ENCODE results near the gene CLDN8. TPM values are rescaled to one million over a fixed set of nuclear protein-coding genes. Genes with fewer than 3 reads are reported as not detected.

The CLDN8 gene
- total and polyA plus RNA-seq, 10 of the 15 experiments (the other 5 are each of a cell fraction or from before 2014, with no cell fraction given) = not detected

DNA sequence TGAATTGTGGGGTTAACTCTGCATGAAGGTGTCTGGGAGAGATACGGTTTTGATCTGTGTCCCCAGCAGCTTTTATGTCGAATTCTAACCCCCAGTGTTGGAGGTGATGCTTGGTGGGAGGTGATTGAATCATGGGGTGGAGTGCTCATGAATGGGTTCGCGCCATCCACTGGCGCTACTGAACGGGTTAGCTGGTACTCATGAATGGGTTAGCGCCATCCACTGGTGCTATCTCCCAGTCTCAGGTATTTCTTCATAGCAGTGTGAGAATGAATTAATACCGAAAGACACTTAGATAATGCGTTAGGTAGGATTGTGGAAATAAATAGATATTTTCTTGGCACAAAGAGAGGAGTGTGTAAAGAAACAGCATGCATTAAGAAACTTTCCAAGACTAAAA lies 32.9 kb upstream of the CLDN8 start:
- no peaks in the 10 kb centered on the region for H3K9me3 ChIP-seq (replicated peaks; ENCODE audit: control insufficient read depth, insufficient read depth, low read length)
- 57% methylated on average over 9 of the region's 9 CpGs for WGBS (ENCODE audit: insufficient coverage, insufficient replicate concordance, low lambda C conversion rate, missing lambda C conversion rate)
- H3K27ac ChIP-seq (ENCODE audit: control insufficient read depth, insufficient read depth) = no peak overlapping the region
- ATAC-seq (no peak), DNase-seq (ENCODE audit: low read depth, low spot score) (no peak), FAIRE-seq (no peak)
- H3K27me3 ChIP-seq (replicated peaks in 1 of 2; ENCODE audit: control insufficient read depth in 2 of 2, insufficient read depth in 2 of 2, low read length in 1 of 2) = no peaks in the 10 kb centered on the region
- ChIA-PET CTCF (no interaction called here), SMC1A (ENCODE audit: uncharacterized antibody, unreplicated experiment) (no interaction called here), POLR2A (no interaction called here), RAD21 (ENCODE audit: unreplicated experiment) (no interaction called here)
- no peak overlapping the region for H2AFZ ChIP-seq (ENCODE audit: control insufficient read depth, low read depth, low read length)
- no peaks in the 10 kb centered on the region for H3K4me1 ChIP-seq (ENCODE audit: control insufficient read depth, insufficient read depth, low read length)
- TF ChIP-seq TCF7 (IDR thresholded peaks at IDR 0.05; ENCODE audit: borderline replicate concordance) = no peak
- TF ChIP-seq EZH2 (IDR thresholded peaks at IDR 0.05; ENCODE audit: borderline replicate concordance, control insufficient read depth, low read depth, low read length) = no peak
- TF ChIP-seq ZZZ3 (IDR thresholded peaks at IDR 0.05; ENCODE audit: control insufficient read depth, insufficient read length, low read depth) = no peak
- TF ChIP-seq KDM1A (IDR thresholded peaks at IDR 0.05; ENCODE audit: borderline replicate concordance) = no peak
- no peak for TF ChIP-seq ZNF384 (IDR thresholded peaks at IDR 0.05; ENCODE audit: borderline replicate concordance, low read depth, low read length)
- TF ChIP-seq SMAD5 (IDR thresholded peaks at IDR 0.05; ENCODE audit: low read depth) = no peak
- no peak for TF ChIP-seq IRF4 (IDR thresholded peaks at IDR 0.05; ENCODE audit: low read depth, low read length)
- TF ChIP-seq TCF3 (IDR thresholded peaks at IDR 0.05; ENCODE audit: borderline replicate concordance, insufficient read depth, low read depth, low read length) = no peak
- no peak for TF ChIP-seq CREM (IDR thresholded peaks at IDR 0.05; ENCODE audit: low read depth)
- TF ChIP-seq CBX5 (IDR thresholded peaks at IDR 0.05; ENCODE audit: low read depth) = no peak
- TF ChIP-seq, protein P1, sequence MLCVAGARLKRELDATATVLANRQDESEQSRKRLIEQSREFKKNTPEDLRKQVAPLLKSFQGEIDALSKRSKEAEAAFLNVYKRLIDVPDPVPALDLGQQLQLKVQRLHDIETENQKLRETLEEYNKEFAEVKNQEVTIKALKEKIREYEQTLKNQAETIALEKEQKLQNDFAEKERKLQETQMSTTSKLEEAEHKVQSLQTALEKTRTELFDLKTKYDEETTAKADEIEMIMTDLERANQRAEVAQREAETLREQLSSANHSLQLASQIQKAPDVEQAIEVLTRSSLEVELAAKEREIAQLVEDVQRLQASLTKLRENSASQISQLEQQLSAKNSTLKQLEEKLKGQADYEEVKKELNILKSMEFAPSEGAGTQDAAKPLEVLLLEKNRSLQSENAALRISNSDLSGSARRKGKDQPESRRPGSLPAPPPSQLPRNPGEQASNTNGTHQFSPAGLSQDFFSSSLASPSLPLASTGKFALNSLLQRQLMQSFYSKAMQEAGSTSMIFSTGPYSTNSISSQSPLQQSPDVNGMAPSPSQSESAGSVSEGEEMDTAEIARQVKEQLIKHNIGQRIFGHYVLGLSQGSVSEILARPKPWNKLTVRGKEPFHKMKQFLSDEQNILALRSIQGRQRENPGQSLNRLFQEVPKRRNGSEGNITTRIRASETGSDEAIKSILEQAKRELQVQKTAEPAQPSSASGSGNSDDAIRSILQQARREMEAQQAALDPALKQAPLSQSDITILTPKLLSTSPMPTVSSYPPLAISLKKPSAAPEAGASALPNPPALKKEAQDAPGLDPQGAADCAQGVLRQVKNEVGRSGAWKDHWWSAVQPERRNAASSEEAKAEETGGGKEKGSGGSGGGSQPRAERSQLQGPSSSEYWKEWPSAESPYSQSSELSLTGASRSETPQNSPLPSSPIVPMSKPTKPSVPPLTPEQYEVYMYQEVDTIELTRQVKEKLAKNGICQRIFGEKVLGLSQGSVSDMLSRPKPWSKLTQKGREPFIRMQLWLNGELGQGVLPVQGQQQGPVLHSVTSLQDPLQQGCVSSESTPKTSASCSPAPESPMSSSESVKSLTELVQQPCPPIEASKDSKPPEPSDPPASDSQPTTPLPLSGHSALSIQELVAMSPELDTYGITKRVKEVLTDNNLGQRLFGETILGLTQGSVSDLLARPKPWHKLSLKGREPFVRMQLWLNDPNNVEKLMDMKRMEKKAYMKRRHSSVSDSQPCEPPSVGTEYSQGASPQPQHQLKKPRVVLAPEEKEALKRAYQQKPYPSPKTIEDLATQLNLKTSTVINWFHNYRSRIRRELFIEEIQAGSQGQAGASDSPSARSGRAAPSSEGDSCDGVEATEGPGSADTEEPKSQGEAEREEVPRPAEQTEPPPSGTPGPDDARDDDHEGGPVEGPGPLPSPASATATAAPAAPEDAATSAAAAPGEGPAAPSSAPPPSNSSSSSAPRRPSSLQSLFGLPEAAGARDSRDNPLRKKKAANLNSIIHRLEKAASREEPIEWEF (IDR thresholded peaks at IDR 0.05; ENCODE audit: insufficient replicate concordance, low read depth, low read length) = no peak
- TF ChIP-seq HDAC2 (IDR thresholded peaks at IDR 0.05) = no peak
- no peak for TF ChIP-seq PAX5 (IDR thresholded peaks at IDR 0.05; ENCODE audit: borderline replicate concordance, low read depth, low read length)
- no peak for TF ChIP-seq SP1 (IDR thresholded peaks at IDR 0.05; ENCODE audit: low read depth, low read length)
- intact Hi-C loops (cut with micrococcal nuclease; ENCODE audit: unreplicated experiment) (no loop called here), in situ Hi-C loops (cut with MboI) (no loop called here)
- H3K9ac ChIP-seq (ENCODE audit: control insufficient read depth, insufficient read depth, low read length) = no peak overlapping the region
- no peak overlapping the region for H3K4me2 ChIP-seq (ENCODE audit: control insufficient read depth, insufficient read depth)
- no peaks in the 10 kb centered on the region for H3K79me2 ChIP-seq (ENCODE audit: control insufficient read depth, insufficient read depth, low read length)
- no TSS peak for BruUV-seq (replicated peaks)
- no peaks in the 10 kb centered on the region for H3K36me3 ChIP-seq (ENCODE audit: control insufficient read depth in 2 of 2, insufficient read depth in 2 of 2, low read length in 1 of 2)
- H3K4me3 ChIP-seq = no peak overlapping the region
- no peaks in the 10 kb centered on the region for H4K20me1 ChIP-seq (ENCODE audit: control insufficient read depth, insufficient read depth)
